H1 (cell line): Measurements from ENCODE around the gene SAMD4A. TPM values are rescaled to one million over a fixed set of nuclear protein-coding genes. Genes with fewer than 3 reads are reported as not detected.

Experiments
- CTCF ChIA-PET: fragments of 300-600 bp; sonication (Branson Sonifier 250); formaldehyde crosslinking; loops from one replicate; lab custom pipeline; 2021; ENCODE audit not compliant: partially characterized antibody; lab: Charles Lee
- POLR2A ChIA-PET: fragments of 300-600 bp; sonication (Branson Sonifier 250); formaldehyde crosslinking; loops from one replicate; lab custom pipeline; 2021; ENCODE audit warnings: inconsistent platforms; ENCODE audit not compliant: partially characterized antibody; lab: Charles Lee
- DNase-seq, 2 experiments: peaks; one replicate each; pipeline versions ENCODE4 v3.0.0 to v3.0.0-alpha.2; 2010 to 2022; ENCODE audit warnings: low spot score in 2 of 2, low read depth in 1 of 2, mixed read lengths in 1 of 2
- FAIRE-seq: peaks from 2 replicates; lab custom pipeline; 2011; peaks lifted over from hg19 to GRCh38; lab: Jason Lieb, UNC
- H2AFZ ChIP-seq: 2 replicates; pipeline ENCODE4 v1.8.1; 2012; ENCODE audit warnings: low read length, inconsistent platforms
- H2AK5ac ChIP-seq: 2 replicates; pipeline ENCODE4 v1.6.1; 2013; ENCODE audit warnings: low read depth, low read length
- H2BK120ac ChIP-seq: replicated peaks from 2 replicates; pipeline ENCODE3; 2013; ENCODE audit warnings: low read depth, low read length, inconsistent platforms
- H2BK12ac ChIP-seq: 2 replicates; pipeline ENCODE4 v1.6.1; 2013; ENCODE audit warnings: low read depth, low read length
- H2BK15ac ChIP-seq: 2 replicates; pipeline ENCODE4 v1.6.1; 2013; ENCODE audit warnings: low read length
- H2BK20ac ChIP-seq: 2 replicates; pipeline ENCODE4 v1.6.1; 2013; ENCODE audit warnings: low read length
- H2BK5ac ChIP-seq: 2 replicates; pipeline ENCODE4 v1.6.1; 2013; ENCODE audit warnings: low read depth, low read length
- H3K14ac ChIP-seq: 2 replicates; pipeline ENCODE4 v1.6.1; 2013; ENCODE audit warnings: inconsistent platforms; ENCODE audit not compliant: insufficient read length
- H3K18ac ChIP-seq: 2 replicates; pipeline ENCODE4 v1.6.1; 2013; ENCODE audit warnings: low read length; ENCODE audit errors: extremely low read depth
- H3K23ac ChIP-seq: 2 replicates; pipeline ENCODE4 v1.6.1; 2013; ENCODE audit warnings: inconsistent platforms; ENCODE audit not compliant: insufficient read length
- H3K23me2 ChIP-seq: 2 replicates; pipeline ENCODE4 v1.6.1; 2013; ENCODE audit warnings: low read depth, low read length
- H3K27ac ChIP-seq: 2 replicates; pipeline ENCODE4 v1.6.1; 2011; ENCODE audit warnings: low read depth, low read length, inconsistent platforms
- H3K27me3 ChIP-seq, 4 experiments: replicated peaks in 1 of 4; 1 replicate in 1 of 4; 2 replicates in 3 of 4; pipeline versions ENCODE4 v1.6.1 to v1.8.1; 2011 to 2013; ENCODE audit warnings: low read length in 3 of 4, mild to moderate bottlenecking in 3 of 4, inconsistent platforms in 2 of 4, mixed read lengths in 2 of 4, moderate library complexity in 1 of 4; ENCODE audit not compliant: control insufficient read depth in 3 of 4, insufficient read depth in 3 of 4; ENCODE audit errors: extremely low read depth in 1 of 4
- H3K36me3 ChIP-seq, 4 experiments: 2 replicates each; pipeline versions ENCODE4 v1.6.1 to v1.8.1; 2011 to 2013; ENCODE audit warnings: mild to moderate bottlenecking in 4 of 4, low read length in 3 of 4, moderate library complexity in 2 of 4, control low read depth in 1 of 4, inconsistent platforms in 1 of 4; ENCODE audit not compliant: insufficient read depth in 4 of 4, control insufficient read depth in 2 of 4
- H3K4ac ChIP-seq: replicated peaks from 2 replicates; pipeline ENCODE3; 2013; ENCODE audit warnings: low read length, low read depth, mixed read lengths, inconsistent platforms; ENCODE audit not compliant: insufficient read length
- H3K4me1 ChIP-seq, 4 experiments: replicated peaks in 1 of 4; 1 replicate in 1 of 4; 2 replicates in 3 of 4; pipeline versions ENCODE4 v1.6.1 to v1.8.1; 2011 to 2013; ENCODE audit warnings: low read length in 3 of 4, inconsistent platforms in 2 of 4, mixed read lengths in 1 of 4; ENCODE audit not compliant: insufficient read depth in 4 of 4, control insufficient read depth in 3 of 4
- H3K4me2 ChIP-seq, 2 experiments: 2 replicates each; pipeline versions ENCODE4 v1.6.1 to v1.8.1; 2011 to 2013; ENCODE audit warnings: low read depth in 2 of 2, low read length in 2 of 2, control low read depth in 1 of 2, inconsistent platforms in 1 of 2, mild to moderate bottlenecking in 1 of 2; ENCODE audit not compliant: insufficient read depth in 1 of 2
- H3K4me3 ChIP-seq, 4 experiments: fragments of 200-600, 300-600 bp in 1 of 4; sonication (generic), shearing (Covaris generic), sonication (Bioruptor Twin) in 1 of 4; 2 replicates each; pipeline versions ENCODE4 v1.5.1 to v1.8.1; 2011 to 2016; ENCODE audit warnings: low read length in 4 of 4, low read depth in 3 of 4, control low read depth in 2 of 4, inconsistent platforms in 2 of 4, mild to moderate bottlenecking in 2 of 4, mixed read lengths in 1 of 4, moderate library complexity in 1 of 4; ENCODE audit not compliant: insufficient read depth in 2 of 4; ENCODE audit errors: extremely low read depth in 1 of 4
- H3K56ac ChIP-seq: replicated peaks from 2 replicates; pipeline ENCODE3; 2013; ENCODE audit warnings: low read depth, mild to moderate bottlenecking, mixed read lengths, low read length, inconsistent platforms; ENCODE audit not compliant: insufficient read length
- H3K79me1 ChIP-seq: 2 replicates; pipeline ENCODE4 v1.6.1; 2013; ENCODE audit warnings: low read depth, low read length, control low read depth
- H3K79me2 ChIP-seq, 2 experiments: 2 replicates each; pipeline versions ENCODE4 v1.6.1 to v1.8.1; 2012 to 2013; ENCODE audit warnings: low read length in 2 of 2, mild to moderate bottlenecking in 2 of 2, inconsistent platforms in 1 of 2; ENCODE audit not compliant: insufficient read depth in 2 of 2, control insufficient read depth in 1 of 2
- H3K9ac ChIP-seq, 4 experiments: replicated peaks in 1 of 4; 1 replicate in 1 of 4; 2 replicates in 3 of 4; pipeline versions ENCODE4 v1.6.1 to v1.8.1; 2011 to 2013; ENCODE audit warnings: low read depth in 3 of 4, low read length in 3 of 4, control low read depth in 2 of 4, mild to moderate bottlenecking in 2 of 4, moderate library complexity in 2 of 4, inconsistent platforms in 1 of 4; ENCODE audit errors: extremely low read depth in 1 of 4
- H3K9me3 ChIP-seq, 2 experiments: 2 replicates each; pipeline versions ENCODE4 v1.6.1 to v1.8.1; 2012 to 2013; ENCODE audit warnings: mild to moderate bottlenecking in 2 of 2, moderate library complexity in 2 of 2, control low read depth in 1 of 2, inconsistent platforms in 1 of 2, low read depth in 1 of 2, low read length in 1 of 2, mixed read lengths in 1 of 2; ENCODE audit not compliant: insufficient read depth in 2 of 2
- H4K20me1 ChIP-seq, 2 experiments: replicated peaks in 1 of 2; 2 replicates each; pipeline versions ENCODE3 to v1.8.1; 2011 to 2013; ENCODE audit warnings: inconsistent platforms in 2 of 2, low read length in 2 of 2, mild to moderate bottlenecking in 1 of 2; ENCODE audit not compliant: insufficient read depth in 2 of 2, control insufficient read depth in 1 of 2
- H4K5ac ChIP-seq: 2 replicates; pipeline ENCODE4 v1.6.1; 2013; ENCODE audit warnings: low read length, low read depth, mixed read lengths, inconsistent platforms; ENCODE audit not compliant: insufficient read length
- H4K8ac ChIP-seq: 2 replicates; pipeline ENCODE4 v1.8.0; 2013; ENCODE audit warnings: mild to moderate bottlenecking, moderate library complexity, low read length, inconsistent platforms; ENCODE audit not compliant: insufficient read depth; ENCODE audit errors: extremely low read depth
- H4K91ac ChIP-seq: replicated peaks from 2 replicates; pipeline ENCODE3; 2013; ENCODE audit warnings: low read length, mixed read lengths, inconsistent platforms; ENCODE audit not compliant: insufficient read length
- CBX5 ChIP-seq: fragments of 300-800, 300-1000 bp; sonication (generic); IDR thresholded peaks from 2 replicates; pipeline ENCODE4 v1.7.1; 2016; ENCODE audit warnings: antibody characterized with exemption, low read length, low read depth
- GABPA ChIP-seq: IDR thresholded peaks from 2 replicates; pipeline ENCODE4 v1.6.1; 2011; ENCODE audit warnings: mild to moderate bottlenecking, low read length, moderate library complexity, borderline replicate concordance; ENCODE audit not compliant: insufficient read depth
- GTF2F1 ChIP-seq: IDR thresholded peaks from 2 replicates; pipeline ENCODE4 v1.6.1; 2012; ENCODE audit warnings: low read depth, low read length, improper control_type of control experiment, borderline replicate concordance
- POLR2A ChIP-seq, 2 experiments: IDR thresholded peaks; 1 replicate in 1 of 2; 2 replicates in 1 of 2; pipeline ENCODE4 v1.6.1; 2011; ENCODE audit warnings: low read depth in 2 of 2, low read length in 2 of 2, mild to moderate bottlenecking in 2 of 2; ENCODE audit errors: control extremely low read depth in 1 of 2
- RFX5 ChIP-seq: IDR thresholded peaks from 2 replicates; pipeline ENCODE4 v1.6.1; 2011; ENCODE audit warnings: low read depth, low read length, improper control_type of control experiment, borderline replicate concordance
- SP2 ChIP-seq: IDR thresholded peaks from 2 replicates; pipeline ENCODE4 v1.6.1; 2012; ENCODE audit warnings: mild to moderate bottlenecking, low read length, inconsistent platforms
- TBP ChIP-seq: IDR thresholded peaks from 2 replicates; pipeline ENCODE4 v1.6.1; 2011; ENCODE audit warnings: low read depth, low read length, improper control_type of control experiment
- TCF12 ChIP-seq: IDR thresholded peaks from 2 replicates; pipeline ENCODE4 v1.6.1; 2011; ENCODE audit warnings: low read depth, mild to moderate bottlenecking, low read length
- TEAD4 ChIP-seq: IDR thresholded peaks from 2 replicates; pipeline ENCODE4 v1.6.1; 2012; ENCODE audit warnings: low read depth, low read length, inconsistent platforms, mixed read lengths
- WGBS, 2 experiments: shearing (Covaris generic) in 1 of 2; methylation state at CpG; one replicate each; pipeline versions ENCODE4 v1.1.6 to v1.1.7; 2013 to 2015; ENCODE audit warnings: low lambda C conversion rate in 2 of 2, mixed read lengths in 2 of 2, inconsistent platforms in 1 of 2, low coverage in 1 of 2, missing lambda C conversion rate in 1 of 2; ENCODE audit not compliant: insufficient replicate concordance in 2 of 2, insufficient coverage in 1 of 2, insufficient read length in 1 of 2; ENCODE audit errors: extremely low coverage in 1 of 2, missing lambda C conversion rate in 1 of 2; 5-methylcytosine and 5-hydroxymethylcytosine counted together
- polyA plus RNA-seq, 7 experiments: library from polyadenylated mRNA; depleted of rRNA in 3 of 7; stranded (reverse) in 5 of 7; unstranded in 2 of 7; fragments of >200 nt in 5 of 7; fragments of 200-250 nt in 2 of 7; gene quantifications; 1 replicate in 5 of 7; 2 replicates in 1 of 7; 4 replicates in 1 of 7; pipeline versions ENCODE4 v1.2.1 to v1.2.3, GENCODE V29; 2011 to 2013; ENCODE audit warnings: missing spikeins in 2 of 7, mixed read lengths in 2 of 7
- total RNA-seq: library from RNA; stranded (reverse); fragmentation: NEBNext Ultra II Directional; extraction: Animal tissue kit (Norgen Biotek cat#: 25700); gene quantifications from 2 replicates; pipeline ENCODE4 v1.2.1, GENCODE V29; 2021

SAMD4A gene
- total and polyA plus RNA-seq, 2 of the 8 experiments (the other 6 are each of a cell fraction or from before 2014, with no cell fraction given): 2.4 to 12.3 TPM

DNA sequence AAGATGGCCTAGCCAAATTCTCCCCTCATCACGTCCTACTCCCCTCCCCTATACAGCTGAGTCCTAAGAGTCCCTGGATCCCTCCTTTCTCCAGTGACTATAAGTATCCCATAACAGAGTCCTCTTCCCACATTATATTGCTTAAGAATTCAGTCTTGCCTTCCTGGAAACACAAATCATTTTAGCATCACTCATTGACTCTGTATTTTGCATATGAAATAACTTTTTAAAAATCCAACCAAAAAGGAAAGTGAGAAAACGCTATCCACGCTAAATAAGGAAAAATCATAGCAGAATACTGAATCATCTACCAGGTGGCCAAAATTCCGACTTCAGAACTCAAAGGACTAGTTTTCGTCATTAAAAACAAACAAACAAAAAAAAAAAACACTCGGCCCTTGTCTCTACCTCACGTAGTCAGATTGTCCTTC, 205.5 kb downstream of the SAMD4A start:
- Histone ChIP-seq H3K9me3 (no peaks in the 10 kb centered on the region), H2BK12ac (no peak overlapping the region), H2BK20ac (no peak overlapping the region), H3K4me3 (no peak overlapping the region), H2AK5ac (no peak overlapping the region), H3K4me2 (no peak overlapping the region), H2AFZ (no peak overlapping the region), H3K79me2 (no peaks in the 10 kb centered on the region), H3K36me3 (no peaks in the 10 kb centered on the region; a peak in 1 of 8 replicates), H3K4ac (no peak overlapping the region), H3K56ac (no peak overlapping the region), H3K14ac (no peak overlapping the region), H3K23me2 (no peaks in the 10 kb centered on the region; the same call in 1 of the 2 replicates), H3K23ac (no peak overlapping the region), H3K9ac (no peak overlapping the region), H4K20me1 (no peaks in the 10 kb centered on the region), H2BK120ac (no peak overlapping the region), H4K5ac (no peak overlapping the region), H3K79me1 (no peaks in the 10 kb centered on the region), H3K18ac (no peak overlapping the region), H3K27me3 (no peaks in the 10 kb centered on the region), H4K91ac (no peak overlapping the region), H2BK5ac (no peak overlapping the region), H4K8ac (no peak overlapping the region), H3K27ac (no peak overlapping the region), H2BK15ac (no peak overlapping the region), H3K4me1 (peaks cover 0 to 11% (median 2%) of the 10 kb centered on the region in 4 experiments; a peak in 4 of 7 replicates)
- no peak for DNase-seq
- WGBS, 2 experiments: 92% methylated on average over 7 of the region's 7 CpGs; no CpG with 5 or more reads in 1 of the 2 experiments
- TF ChIP-seq TEAD4: no peak
- no peak for TF ChIP-seq TCF12
- no peak for TF ChIP-seq SP2
- TF ChIP-seq GTF2F1: no peak
- no peak for TF ChIP-seq RFX5
- no peak for TF ChIP-seq CBX5
- no peak for TF ChIP-seq GABPA
- no peak for TF ChIP-seq POLR2A (IDR thresholded peaks at IDR 0.05; ENCODE audit: control extremely low read depth in 1 of 2, low read depth in 2 of 2, low read length in 2 of 2)
- no peak for TF ChIP-seq TBP
- FAIRE-seq: no peak
- POLR2A ChIA-PET: interaction anchor here (0.7 to 2.8 kb wide), 5 partner anchors 73 to 284 kb away, joined by 3 to 20 read pairs (median 4); partner anchors contain the start of genes GMFB and SAMD4A
- CTCF ChIA-PET: interaction anchor here (0.5 to 6.2 kb wide), 35 partner anchors 10 to 375 kb away, joined by 3 to 98 read pairs (median 7); partner anchors contain the start of gene SAMD4A
